HPDE6-E6E7 (cell line): ENCODE data around the gene RNASEH2C.
"Not testable (repeated sequence)": the region's sequence is repeated elsewhere in the genome, so short reads cannot be mapped to it uniquely, and the experiment has no call there.

Experiments used
- DNase-seq: peaks from one replicate; pipeline ENCODE4 v3.0.0; 2011; ENCODE audit warnings: missing footprints; ENCODE audit errors: extremely low spot score

RNASEH2C gene

DNA sequence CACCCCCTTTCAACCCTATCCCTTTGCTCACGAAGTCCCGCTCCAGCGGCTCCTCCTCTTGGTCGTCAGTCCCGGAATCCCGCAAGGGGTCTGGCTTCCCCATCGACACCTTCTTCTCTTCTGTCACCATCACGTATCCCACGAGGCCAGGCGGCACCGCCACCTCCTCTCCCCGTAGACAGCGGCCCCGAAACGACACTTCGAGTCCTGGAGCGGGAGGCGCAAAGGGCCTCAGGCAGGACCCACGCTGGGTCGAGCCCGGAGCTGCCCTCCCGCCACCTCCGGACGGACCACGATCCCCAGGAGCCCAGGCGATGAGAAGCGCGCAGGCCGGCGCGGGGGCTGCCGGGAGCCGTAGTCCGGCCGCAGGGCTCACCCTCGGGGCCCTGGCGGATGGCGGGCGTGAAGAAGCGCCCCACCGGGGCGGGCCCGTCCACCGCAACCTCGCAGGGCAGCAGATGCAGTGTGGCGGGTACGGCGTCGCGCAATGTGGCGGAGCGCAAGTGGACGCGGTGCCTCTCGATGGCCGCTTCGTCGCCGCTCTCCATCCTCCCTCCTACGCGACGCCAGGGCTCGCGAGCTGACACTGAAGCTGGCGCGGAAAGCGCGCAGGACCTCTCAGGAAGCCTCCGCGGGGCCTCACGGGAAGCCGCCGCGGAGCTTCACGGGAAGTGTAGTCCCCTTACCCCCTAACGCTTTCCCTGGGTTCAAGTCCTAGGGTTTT lies at the start of gene RNASEH2C:
Gene RNASEH2C (minus strand): TSS at position 588 of the 724 bp plus-strand sequence. CDS start 40 bp downstream, at position 548.
- peak; percentile 80 for DNase-seq

DNA sequence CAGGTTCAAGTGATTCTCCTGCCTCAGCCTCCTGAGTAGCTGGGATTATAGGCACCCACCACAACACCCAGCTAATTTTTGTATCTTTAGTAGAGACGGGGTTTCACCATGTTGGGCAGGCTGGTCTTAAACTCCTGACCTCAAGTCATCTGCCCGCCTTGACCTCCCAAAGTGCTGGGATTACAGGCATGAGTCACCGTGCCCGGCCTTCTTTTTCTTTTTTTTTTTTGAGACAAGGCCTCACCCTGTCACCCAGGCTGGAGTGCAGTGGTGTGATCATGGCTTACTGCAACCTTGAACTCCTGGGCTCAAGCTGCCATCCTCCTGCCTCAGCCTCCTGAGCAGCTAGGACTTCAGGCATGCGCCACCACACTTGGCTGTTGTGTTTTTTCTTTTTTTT lies 47.2 kb upstream of the RNASEH2C start:
- DNase-seq, result not testable (repeated sequence)

DNA sequence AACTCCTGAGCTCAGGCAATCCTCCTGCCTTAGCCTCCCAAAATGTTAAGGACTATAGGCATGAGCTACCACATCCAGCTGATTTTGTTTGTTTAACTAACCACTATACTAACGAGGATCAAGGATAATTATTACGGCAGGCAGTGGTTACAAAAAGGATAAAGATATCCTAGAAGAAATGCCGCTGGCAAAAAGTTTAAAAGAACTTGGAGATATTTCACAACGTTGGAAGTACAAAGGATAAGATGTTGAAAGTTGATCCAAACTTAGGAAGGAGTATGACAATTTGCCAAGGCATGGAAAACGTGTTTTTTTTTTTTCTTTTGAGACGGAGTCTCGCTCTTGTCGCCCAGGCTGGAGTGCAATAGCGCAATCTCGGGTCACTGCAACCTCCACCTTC lies 46.8 kb upstream of the RNASEH2C start:
- DNase-seq, result no peak

DNA sequence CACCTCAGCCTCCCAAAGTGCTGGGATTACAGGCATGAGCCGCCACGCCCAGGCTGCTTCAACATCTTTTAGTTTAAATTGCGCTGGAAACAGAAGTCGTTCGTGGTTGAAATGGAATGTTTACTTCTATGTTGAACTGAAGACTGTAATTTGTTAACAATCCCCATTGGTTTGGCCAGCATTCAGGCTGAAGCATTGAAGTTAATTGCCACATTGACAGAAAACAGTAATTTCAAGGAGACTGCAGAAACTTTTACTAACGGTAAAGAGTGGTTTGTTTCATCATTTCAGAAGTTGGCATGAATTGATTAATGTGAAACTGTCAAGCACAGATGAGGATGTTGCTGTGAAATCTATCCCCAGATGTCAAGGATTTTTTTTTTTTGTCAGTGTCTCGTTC lies 45.9 kb upstream of the RNASEH2C start:
- no peak for DNase-seq

DNA sequence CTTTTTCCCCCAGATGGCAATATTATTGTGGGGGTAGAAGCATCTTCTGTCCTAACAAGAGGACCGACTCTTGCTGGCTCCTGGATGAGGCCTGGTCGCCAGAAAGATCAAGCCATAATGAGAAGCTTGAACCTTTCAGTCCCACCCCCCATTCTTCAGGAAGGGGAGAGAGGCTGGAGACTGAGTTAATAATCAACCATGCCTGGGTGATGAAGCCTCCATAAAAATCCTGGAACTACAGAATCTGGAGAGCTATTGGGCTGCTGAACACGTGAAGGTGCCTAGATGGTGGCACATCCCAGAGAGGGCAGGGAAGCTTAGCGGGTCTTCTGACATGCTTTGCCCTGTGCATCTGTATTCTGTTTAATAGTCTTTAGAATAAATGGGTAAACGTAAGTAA lies 43.8 kb upstream of the RNASEH2C start:
- DNase-seq, result no peak

DNA sequence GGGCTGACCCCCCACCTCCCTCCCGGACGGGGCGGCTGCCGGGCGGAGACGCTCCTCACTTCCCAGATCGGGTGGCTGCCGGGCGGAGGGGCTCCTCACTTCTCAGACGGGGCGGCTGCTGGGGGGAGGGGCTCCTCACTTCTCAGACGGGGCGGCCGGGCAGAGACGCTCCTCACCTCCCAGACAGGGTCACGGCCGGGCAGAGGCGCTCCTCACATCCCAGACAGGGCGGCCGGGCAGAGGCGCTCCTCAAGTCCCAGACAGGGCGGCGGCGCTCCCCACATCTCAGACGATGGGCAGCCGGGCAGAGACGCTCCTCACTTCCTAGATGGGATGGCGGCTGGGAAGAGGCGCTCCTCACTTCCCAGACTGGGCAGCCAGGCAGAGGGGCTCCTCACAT lies 42.2 kb upstream of the RNASEH2C start:
- not testable (repeated sequence) for DNase-seq

DNA sequence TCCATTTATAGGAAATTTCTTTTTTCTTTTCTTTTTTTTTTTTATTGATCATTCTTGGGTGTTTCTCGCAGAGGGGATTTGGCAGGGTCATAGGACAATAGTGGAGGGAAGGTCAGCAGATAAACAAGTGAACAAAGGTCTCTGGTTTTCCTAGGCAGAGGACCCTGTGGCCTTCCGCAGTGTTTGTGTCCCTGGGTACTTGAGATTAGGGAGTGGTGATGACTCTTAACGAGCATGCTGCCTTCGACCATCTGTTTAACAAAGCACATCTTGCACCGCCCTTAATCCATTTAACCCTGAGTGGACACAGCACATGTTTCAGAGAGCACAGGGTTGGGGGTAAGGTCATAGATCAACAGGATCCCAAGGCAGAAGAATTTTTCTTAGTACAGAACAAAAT lies 41.6 kb upstream of the RNASEH2C start:
- DNase-seq, result not testable (repeated sequence)

DNA sequence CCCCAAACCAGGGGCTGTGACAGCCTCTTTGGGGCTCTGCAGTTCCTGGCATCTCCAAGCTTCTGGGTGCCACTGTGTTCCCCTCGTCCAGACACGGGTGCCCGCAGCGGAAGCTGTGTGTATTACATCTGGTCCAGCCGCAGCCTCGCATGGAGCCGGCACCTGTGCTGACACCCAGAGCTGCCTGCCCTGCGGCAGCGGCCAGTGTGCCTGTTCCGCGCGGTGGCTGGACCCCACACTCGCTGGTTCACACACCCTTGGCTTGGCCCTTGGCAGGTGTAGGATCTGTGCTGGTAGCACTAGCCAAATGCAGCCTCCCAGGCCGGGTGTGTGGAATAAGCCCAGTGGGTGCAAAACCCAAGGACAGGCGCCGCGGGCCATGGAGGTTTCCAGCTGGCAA lies 24.5 kb upstream of the RNASEH2C start:
- no peak for DNase-seq

DNA sequence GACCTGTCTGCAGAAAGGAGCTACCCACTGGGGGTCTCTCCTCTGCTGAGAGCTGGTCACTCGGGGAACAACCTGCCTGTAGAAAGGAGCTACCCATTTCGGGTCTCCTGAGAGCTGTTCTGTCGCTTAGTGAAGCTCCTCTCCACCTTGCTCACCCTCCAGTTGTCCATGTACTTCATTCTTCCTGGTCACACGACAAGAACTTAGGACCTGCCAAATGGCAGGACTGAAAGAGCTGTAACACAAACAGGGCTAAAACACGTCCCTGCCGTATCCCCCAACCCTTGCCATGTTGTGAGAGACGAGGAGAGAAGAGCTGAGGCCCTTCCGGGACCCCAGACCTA lies 24.1 kb upstream of the RNASEH2C start:
- DNase-seq, result no peak

DNA sequence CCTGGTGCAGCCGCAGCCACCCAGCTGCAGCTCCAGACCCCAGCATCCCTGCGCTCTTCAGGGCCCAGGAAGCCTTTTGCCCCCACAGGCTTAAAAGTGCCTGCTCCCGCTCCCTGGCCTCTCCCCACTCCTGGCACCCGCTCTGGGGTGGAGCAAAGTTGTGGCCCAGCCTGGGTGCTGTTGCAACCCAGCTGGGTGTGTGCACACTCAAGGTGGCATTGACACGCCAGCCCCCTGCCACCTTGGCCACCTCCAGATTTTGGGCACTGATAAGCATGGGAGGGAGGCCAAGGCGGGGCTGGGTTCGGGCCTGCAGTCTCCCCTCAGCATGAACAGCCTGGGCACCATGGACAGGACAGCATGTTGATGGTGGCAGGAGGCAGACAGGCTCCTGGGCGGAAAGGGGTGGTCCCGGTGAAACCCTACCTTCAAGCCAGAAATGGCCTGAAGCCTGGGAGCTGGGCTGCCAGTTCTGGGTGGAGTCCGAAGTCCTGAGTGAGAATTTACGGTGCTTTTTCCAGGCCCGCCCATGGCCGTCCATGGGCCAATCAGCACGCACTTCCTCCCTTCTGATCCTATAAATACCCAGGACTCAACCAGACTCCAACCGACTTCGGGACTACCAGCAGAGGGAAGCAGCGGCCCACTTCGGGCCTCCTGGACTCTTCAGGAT lies 23.6 kb upstream of the RNASEH2C start:
- no peak for DNase-seq

DNA sequence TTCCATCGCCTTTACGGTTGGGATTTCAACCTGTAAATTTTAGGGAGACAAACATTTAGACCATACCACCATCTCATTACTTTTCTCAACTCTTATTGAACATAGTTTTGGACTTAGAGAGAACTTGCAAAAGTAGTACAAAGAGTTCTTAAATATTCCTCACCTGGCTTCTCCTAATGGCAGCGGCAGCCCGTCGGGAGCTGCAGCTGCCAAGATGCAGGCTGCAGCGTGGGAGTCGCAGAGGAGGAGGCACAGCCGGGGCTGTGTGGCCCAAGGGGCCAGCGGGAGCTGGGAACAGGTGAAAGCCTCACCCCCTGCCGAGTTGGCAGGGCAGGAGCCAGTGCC lies 23.1 kb upstream of the RNASEH2C start:
- no peak for DNase-seq

DNA sequence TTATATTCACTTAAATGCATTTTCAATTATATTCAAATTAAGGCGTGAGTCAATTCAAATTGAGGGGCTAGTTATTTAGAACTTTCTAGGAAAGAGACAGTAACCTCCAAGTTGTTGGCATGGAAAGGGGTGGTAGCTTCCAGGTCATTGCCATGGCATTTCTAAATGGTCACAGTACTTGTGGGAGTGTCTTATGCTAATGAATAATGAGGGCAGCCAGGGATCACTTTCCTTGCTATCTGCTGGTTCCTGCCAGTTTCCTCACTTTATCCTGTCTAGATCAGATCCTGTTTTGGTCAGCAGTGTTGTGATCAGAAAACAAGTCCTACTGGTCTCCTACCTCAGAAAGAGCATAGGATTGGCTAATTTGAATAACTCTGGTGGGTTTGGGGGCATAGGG lies 21.8 kb upstream of the RNASEH2C start:
- no peak for DNase-seq

DNA sequence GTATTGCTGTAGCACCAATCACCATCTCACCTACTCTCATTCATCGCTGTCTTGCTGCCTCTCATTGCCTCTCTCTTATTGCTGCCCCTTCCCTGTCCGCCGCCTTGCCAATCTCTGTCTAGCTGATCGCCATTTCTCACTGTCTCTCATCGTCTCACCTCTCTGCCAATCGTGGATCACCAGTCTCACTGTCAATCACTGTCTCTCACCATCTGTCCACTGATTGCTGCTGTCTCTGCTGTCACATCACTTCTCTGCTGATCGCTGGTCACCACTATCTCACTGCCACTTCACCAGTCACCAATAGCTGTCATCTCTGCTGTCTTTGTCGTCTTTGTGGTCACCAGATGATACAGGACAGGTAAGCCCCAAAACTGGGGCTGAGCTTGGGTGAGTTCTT lies 20.6 kb upstream of the RNASEH2C start:
- no peak for DNase-seq

DNA sequence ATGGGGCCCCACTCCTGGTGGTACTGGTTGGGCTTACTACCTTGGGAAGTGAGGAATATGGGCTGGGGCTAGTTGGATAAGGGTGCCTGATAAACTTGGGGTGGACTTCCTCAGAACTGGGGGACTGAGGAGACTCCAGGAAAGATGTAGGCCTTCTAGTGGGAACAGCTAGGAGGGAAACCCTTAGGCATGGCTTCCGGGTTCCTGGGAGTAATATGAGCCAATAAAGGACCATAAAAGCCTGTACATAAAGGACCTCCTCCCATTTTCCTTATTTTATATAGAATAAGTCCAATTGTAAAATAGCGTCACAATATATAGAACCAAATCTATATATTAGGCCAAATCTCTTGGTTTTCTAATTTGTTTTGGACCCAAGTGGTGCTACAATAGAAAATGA lies 18.4 kb upstream of the RNASEH2C start:
- DNase-seq, result no peak

DNA sequence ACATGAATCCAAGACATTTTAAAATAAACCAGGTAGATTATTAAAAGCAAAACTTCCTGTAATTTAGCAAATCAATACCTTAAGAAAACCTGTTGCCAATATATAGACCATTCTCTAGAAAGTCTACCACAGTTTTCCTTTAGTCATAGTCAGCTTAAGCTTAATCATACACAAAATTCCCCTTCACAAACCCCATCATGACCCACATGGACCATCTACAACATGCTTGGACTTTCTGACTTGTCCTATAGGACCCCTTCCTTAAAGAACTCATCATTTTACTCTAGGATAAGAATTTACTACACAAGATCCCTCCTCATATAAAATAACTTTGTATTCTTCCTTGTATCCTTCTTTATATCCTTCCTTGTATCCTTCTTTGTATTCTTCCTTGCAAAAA lies 16.2 kb upstream of the RNASEH2C start:
- no peak for DNase-seq

DNA sequence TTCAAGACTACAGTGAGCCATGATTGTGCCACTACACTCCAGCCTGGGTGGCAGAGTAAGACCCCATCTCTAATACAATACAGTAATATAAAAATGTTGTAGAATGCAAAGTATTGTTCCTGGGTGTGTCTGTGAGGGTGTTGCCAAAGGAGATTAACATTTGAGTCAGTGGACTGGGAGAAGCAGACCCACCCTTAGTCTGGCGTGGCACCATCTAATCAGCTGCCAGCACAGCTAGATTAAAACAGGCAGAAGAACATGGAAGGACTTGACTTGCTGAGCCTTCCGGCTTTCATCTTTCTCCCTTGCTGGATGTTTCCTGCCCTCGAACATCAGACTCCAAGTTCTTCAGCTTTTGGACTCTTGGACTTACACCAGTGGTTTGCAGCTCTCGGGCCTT lies 14.5 kb upstream of the RNASEH2C start:
- not testable (repeated sequence) for DNase-seq

DNA sequence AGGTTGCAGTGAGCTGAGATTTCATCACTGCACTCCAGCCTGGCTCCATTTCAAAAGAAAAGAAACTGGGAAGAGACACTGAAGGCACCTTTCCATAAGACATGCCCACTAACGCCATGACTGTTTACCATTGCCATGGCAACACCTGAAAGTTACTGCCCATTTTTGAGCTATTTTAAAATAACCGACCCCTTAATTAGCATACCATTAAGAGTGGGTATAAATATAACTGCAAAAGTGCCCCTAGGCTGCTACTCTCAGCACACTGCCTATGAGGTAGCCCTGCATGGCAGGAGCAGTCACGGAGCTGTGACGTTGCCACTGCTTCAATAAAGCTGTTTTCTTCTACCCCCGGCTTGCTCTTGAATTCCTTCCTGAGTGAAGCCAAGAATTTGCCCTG lies 9.9 kb upstream of the RNASEH2C start:
- no peak for DNase-seq

DNA sequence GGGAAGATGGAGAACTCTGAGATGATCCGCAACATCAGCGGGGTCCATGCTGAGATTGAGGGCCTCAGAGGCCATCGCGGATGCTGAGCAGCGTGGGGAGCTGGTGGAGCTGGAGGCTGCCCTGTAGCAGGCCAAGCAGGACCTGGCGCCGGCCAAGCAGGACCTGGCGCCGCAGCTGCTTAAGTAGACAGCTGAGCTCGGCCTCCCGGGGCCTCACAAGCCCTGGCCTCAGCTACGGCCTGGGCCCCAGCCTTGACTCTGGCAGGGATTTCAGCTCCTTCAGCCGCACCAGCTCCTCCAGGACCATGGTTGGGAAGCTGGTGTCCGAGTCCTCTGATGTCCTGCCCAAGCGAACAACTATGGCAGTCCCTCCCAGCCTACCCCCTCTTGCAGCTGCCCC lies 7.3 kb upstream of the RNASEH2C start:
- DNase-seq, result no peak

DNA sequence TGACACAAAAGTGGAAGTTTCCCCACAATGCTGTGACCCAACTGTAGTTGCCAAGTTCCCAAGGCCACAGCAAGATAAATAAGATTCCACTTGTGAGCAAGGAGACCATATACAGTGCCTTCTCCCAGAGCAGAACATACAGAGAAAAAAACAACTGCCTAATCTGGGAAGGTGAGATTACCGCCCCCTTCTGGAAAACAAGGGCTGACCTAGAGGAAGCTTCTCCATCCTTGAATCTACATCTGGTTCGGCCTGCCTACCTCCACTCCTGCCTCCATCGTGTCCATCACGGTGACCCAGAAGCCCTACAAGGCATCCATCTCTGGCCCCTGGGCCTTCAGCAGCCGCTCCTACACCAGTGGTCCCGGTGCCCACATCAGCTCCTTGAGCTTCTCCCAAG lies 6.1 kb upstream of the RNASEH2C start:
- no peak for DNase-seq

DNA sequence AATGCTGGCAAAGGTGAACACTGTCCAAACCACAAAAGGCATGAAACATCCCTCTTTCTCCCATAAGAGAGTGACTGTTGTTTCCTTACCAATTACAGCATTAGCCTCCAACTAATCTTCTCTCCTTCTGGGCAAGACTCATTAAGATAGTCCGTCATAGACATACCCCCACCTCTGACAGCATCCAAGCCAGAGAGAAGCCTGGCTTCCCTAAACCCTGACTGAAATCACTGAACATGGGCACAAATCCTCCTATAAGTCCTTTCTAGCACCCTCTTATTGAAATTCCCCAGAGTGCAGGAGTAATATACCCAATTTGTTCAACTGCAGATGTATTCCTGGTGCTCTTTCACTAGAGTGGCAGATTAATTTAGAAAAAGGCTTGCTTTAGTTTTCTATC lies 1.7 kb upstream of the RNASEH2C start:
- DNase-seq, result no peak

DNA sequence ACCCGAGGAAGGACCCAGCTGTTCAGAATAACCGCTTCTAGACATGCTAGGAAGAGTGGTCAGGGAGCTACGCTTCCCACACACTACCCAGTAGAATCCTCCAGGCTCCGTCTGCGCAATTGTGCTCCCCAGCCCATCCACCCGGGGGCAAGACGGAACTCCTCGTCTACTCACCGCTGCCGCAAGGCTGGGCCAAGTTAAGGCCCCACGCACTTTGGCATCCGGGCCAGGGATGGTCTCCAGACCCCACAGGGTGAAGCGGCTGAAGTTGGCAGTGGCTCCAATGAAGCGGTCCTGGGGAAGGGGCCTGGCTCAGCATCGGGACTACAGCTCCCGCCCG lies 757 bp downstream of the RNASEH2C start:
- DNase-seq, result peak; percentile 21

DNA sequence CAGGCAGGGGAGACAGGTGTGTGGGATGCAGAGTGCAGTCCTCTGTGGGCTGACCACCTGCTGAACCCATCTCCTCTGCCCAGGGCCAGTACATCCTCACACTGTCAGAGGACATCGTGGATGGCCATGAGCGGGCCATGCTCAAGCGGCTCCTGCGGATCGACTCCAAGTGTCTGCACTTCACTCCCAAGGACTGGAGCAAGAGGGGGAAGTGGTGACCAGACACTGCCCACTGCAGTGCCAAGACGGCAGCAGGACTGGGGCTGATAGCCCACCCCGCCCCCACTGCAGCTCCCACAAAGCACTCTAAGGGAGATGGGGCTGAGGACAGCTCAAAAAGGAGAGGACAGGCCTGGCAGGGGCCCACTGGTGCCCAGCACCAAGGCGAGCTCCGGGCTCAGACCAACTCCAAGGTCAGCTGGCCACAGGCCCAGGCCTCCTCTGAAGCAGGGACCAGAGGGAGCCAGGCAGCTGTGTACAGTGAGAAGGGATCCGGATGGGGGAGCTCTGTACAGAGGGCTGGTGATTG lies 1.6 kb downstream of the RNASEH2C start:
- no peak for DNase-seq

DNA sequence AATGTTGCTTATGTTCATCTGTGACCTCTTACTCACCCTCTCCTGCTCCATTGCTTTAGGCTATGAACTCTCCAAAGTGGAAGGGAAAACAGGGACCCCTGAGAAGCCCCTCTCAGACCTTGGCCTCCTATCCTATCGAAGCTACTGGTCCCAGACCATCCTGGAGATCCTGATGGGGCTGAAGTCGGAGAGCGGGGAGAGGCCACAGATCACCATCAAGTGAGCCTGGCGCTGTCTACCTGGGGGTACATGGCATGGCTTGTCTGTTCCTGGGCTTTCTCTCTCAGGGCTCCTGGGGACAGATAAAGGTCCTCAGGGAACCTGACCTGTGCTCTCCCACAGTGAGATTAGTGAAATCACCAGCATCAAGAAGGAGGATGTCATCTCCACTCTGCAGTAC lies 2.1 kb downstream of the RNASEH2C start:
- DNase-seq, result no peak

DNA sequence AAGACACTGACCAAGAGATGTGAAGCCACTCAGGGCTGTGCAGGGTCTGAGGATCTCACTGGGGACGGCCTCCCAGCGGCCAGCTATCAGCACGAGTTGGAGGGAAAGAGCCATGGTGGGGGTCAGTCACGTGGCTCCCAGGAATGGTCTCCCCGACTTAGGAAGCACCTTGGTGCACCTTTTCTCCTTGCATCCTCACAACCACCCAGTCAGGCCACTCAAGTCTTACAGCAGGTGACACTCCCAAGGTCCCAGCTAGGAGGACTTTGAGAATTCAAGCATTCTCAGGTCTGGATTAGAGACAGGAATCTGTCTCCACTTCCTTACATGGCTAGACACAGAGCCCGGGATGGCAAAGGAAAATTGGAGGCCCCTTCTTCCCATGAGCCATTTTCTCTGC lies 2.7 kb downstream of the RNASEH2C start:
- DNase-seq, result no peak
